Tibial nerve (tissue), 4 donors: Measurements from ENCODE around the gene PUSL1.

Source experiments
- CTCF ChIP-seq, 5 experiments: fragments of 200-600 bp in 3 of 5; fragments of 450-650 bp in 2 of 5; sonication (generic) in 3 of 5; IDR thresholded peaks; one replicate each; pipeline ENCODE4 v1.5.1; 2016 to 2019; ENCODE audit warnings: antibody characterized with exemption in 5 of 5, mild to moderate bottlenecking in 3 of 5, moderate library complexity in 2 of 5
- EP300 ChIP-seq, 2 donors: sonication (generic); formaldehyde crosslinking; IDR thresholded peaks; one replicate each; pipeline ENCODE4 v1.6.1; 2017; ENCODE audit warnings: antibody characterized with exemption in 2 of 2, mild to moderate bottlenecking in 1 of 2
- POLR2A ChIP-seq, 2 donors: fragments of 450-650 bp; IDR thresholded peaks; one replicate each; pipeline ENCODE4 v1.6.1; 2017; ENCODE audit warnings: antibody characterized with exemption in 2 of 2, mild to moderate bottlenecking in 2 of 2, moderate library complexity in 2 of 2

GRCh38 chr1:1315435-1315954 is 7.1 kb downstream of the PUSL1 start:
- no peak for TF ChIP-seq CTCF (IDR thresholded peaks at IDR 0.05)
- TF ChIP-seq EP300 (IDR thresholded peaks at IDR 0.05), result no peak
- no peak for TF ChIP-seq POLR2A (IDR thresholded peaks at IDR 0.05)
